8988T (cell line): ENCODE measurements around the gene CXCL12.

Experiments
- DNase-seq: peaks from one replicate; pipeline ENCODE4 v3.0.0; 2011

The CXCL12 gene

GRCh38 chr10:44398747-44399658 lies 14.1 kb upstream of the CXCL12 start:
- DNase-seq = no peak

- no peak for DNase-seq
Observed at GRCh38 chr10:44398271-44398670, 13.4 kb upstream of the CXCL12 start.

GRCh38 chr10:44397476-44398225 lies 12.8 kb upstream of the CXCL12 start:
- DNase-seq = no peak

DNA sequence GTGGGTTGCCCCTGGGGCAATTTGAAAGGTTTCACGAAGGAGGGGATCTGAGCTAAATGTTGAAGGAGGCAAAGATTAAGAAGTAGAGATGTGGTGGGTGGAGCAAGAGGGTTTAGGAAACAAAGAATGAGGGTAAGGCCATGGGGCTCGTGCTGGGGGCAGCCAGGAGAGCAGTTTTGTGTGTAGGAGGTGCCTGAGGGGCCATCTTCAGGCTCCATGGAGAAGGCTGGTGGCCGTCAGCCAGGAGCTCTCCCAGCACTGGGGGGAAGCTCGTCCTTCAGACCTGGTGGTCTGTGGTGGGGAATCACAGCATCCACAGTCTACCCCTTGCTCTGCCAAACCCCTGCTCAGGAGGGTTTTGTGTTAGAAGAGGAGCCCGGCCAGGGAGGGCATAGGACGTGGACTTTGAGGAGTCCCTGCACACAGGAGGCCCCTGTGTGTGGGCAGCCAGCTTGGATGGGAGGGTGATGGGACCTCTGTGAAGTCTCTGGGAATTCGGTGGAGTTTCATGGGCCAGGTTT lies 11.8 kb upstream of the CXCL12 start:
- DNase-seq = no peak

DNA sequence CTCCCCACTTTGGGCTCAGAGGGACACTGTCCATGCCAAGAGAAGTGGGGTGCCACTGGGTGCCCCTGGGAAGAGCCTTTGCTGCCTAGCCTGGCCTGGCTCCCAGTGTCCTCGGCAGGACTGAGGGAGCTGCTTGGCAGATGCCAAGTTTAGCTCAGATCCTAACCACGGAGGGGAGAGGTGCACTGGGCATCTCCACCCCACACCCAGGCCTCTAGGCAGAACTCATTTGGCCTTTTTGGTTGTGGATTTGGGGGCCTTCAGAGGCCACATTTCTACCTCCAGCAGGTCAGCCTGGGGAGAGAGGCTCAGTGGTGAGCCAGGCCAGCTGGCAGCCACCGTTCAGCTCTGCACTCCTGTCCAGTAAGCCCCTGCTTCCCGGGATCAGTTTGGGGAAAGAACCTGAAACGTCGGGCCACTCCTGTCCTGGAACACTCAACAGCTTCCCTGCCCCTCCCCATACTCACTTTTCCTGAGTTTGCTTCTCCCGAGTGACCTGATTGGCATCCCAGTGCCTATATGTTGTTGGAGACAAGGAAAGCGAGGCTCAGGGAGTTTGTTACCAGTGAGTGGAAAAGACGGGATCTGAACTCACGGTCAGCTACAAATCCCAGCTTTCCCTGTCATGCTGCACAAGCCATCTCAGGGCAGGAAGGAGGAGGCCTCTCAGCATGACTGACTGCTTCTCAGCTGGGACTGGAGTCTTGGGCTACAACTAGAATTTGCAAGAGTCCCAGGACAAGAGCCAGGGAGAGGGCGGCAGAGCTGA lies 11.2 kb upstream of the CXCL12 start:
- DNase-seq = no peak

GRCh38 chr10:44395396-44395795 lies 10.5 kb upstream of the CXCL12 start:
- DNase-seq = no peak

- DNase-seq = no peak
Observed at GRCh38 chr10:44394696-44395381, 9.9 kb upstream of the CXCL12 start.

DNA sequence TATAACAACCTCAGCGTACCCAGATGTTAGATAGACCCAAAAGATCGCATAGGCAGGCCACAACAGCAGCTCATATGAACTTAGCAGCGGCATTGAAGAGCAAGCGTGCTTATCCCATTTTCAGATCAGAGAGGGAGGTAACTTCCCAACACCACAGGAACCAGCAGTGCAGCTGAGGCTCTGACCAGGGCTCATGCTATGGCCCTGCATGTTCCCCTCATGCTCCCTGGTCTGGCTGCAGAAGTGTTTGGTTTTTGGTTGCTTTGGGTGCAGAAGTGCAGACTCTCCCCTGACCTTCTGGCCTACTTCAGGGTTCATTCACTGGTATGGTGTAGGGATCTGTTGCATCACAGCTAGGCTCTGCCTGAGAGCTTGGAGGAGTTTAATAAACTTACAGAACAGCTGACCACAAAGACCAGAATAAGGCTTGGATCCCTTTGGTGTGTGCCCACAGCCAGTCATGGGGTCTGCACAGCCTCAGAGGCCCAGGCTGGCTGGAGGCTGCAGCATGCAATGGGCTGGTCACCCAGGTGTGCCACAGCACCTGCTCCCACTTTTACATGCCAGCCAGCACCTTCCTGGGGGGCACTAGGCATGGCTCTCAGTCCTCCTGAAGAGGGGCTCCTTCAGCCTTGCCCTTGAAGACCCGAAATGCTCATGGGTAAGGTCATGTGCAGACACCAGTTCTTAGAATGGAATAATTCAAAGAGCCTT lies 9.1 kb upstream of the CXCL12 start:
- no peak for DNase-seq

- DNase-seq = no peak
Observed at GRCh38 chr10:44393051-44393630, 8.2 kb upstream of the CXCL12 start.

GRCh38 chr10:44392420-44392819 lies 7.5 kb upstream of the CXCL12 start:
- no peak for DNase-seq

DNA sequence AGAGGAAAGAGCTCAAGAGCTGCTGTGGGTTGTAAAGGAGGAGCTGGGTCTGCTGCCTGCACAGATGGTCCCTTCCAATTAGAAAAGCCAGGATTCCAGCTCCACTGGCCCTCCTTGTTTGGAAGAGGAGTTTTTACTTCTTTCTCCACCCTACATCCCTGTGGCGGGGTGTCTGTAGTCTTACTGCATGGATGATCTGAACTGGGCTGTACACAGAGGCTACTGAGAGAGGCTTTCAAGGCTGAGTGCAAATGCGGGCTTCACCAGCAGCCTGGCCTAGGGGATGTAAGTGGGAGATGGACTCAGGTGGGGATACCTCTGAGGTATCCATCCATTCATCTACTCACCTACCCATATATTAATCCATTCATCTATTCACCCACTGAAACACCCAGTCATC lies 7.1 kb upstream of the CXCL12 start:
- DNase-seq = no peak

DNA sequence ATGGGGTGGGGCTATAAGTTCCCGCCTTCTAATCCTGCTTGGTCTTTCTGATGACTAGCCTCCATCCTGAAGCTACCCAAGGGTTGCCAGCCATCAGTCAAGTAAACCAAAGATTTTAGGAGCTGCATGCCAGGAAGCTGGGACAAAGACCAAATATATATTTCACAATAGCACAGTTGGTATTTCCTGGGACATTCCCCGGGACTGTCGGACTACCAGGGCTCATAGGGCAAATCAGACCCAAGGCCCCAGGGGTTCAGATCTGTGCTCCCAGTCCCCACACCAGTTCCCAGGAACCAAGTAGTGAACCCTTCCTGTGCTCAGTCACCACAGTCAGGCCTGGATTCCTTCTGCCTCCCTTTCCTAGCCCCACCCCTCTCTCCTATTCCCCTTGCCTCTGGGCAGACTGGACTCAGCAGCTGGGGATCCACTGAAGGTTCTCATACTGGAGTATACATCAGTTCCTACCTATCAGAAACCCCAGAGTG lies 5.7 kb upstream of the CXCL12 start:
- DNase-seq = no peak

DNA sequence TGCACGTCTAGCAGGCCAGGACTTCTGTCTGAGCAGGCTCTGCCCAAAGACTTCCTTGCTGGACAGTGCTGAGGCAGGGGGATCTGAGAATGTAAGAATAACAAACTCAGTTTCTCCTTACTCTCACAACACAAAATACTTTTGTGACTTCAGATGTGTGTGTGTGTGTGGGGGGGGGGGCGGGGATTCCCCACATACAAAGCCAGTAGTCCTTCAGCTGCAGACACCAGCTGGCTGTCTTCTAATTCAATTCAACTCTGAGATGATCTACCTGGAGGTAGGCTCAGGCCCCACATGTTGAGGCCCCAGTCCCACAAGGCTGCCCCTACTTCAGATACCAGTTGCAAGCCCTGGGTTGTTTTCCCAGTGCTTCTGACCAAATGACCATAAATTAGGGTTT lies 4.7 kb upstream of the CXCL12 start:
- no peak for DNase-seq

DNA sequence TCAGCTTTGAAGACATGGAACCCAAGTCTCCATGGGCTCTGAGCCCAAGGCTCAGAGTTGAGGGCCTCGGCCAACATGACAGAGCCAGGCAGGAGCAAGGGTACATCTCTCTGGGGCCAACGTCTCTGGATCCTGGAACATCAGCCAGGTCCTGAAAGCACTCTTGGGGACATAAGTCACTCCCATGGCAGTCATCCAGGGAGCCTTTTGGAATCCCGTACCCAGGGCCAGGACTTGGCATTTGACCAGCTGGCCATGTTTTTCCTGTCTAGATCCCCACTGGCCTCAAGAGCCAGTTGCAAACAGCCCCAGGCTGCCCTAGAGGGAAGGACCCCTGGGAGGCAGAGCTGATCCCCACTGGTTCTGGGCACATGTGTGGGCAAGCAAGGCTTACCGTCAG lies 4.3 kb upstream of the CXCL12 start:
- no peak for DNase-seq

GRCh38 chr10:44388641-44389040 lies 3.7 kb upstream of the CXCL12 start:
- DNase-seq = no peak

GRCh38 chr10:44387853-44388251 lies 3.0 kb upstream of the CXCL12 start:
- no peak for DNase-seq

DNA sequence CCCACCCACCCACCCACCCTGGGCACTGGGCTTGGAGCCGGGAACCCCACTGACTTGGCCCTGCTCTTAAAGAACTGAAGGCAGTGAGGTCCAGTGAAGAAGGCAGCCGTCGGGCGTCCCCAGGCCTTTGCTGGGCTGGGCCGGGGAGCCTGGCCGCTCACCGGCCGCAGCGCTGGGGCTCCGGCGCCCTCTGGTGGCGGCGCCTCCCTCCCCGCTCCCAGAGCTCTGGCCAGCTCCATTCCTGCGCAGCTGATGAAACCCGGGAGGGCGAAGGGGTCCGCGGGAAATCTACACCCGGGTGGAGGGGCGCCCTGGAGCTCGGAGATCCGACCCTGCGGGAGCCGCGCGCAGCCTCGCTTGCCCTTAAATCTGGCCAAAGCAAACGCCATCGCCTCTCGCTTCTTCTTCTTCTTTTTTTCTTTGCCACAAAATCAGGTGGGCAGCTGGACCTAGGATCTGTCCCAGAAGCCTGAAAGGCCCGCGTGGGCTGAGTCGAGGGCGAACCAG lies 1.7 kb upstream of the CXCL12 start:
- DNase-seq = peak; percentile 79

- DNase-seq = no peak
Observed at GRCh38 chr10:44385696-44386441, 972 bp upstream of the CXCL12 start.

- no peak for DNase-seq
Observed at GRCh38 chr10:44384601-44385025, 284 bp downstream of the CXCL12 start.
